ENCODE measurements around the gene ADAM12. TPM values are rescaled to one million over a fixed set of nuclear protein-coding genes. Genes with fewer than 3 reads are reported as not detected.

ADAM12 gene
- total and polyA plus RNA-seq, 10 of the 15 experiments (the other 5 are each of a cell fraction or from before 2014, with no cell fraction given), result under 0.01 to 0.62 (median 0.04) TPM; not detected in 5

DNA sequence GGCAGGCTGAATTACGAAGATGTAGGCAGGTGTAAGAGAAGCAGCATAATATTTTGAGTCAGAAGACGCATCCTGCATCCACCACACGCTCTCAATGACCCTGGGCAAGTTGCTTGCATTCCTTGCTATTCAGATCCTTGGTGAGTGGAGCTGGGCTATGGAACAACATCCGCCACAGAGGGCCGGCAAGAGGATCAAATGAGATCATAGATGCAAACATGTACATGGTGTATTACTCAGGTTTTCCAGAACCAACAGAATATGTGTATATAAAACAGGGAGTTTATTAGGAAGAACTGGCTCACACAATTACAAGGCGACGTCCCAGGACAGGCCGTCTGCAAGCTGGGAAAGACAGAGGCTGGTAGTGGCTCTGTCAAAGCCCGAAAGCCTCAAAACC, 51.5 kb downstream of the ADAM12 start:
- no peak for DNase-seq (ENCODE audit: low read depth, low spot score)
- in situ Hi-C loops (cut with MboI) (no loop called here), intact Hi-C loops (cut with micrococcal nuclease; ENCODE audit: unreplicated experiment) (no loop called here)
- ChIA-PET SMC1A (ENCODE audit: uncharacterized antibody, unreplicated experiment) (no interaction called here), POLR2A (no interaction called here), RAD21 (ENCODE audit: unreplicated experiment) (no interaction called here), CTCF (no interaction called here)
- Histone ChIP-seq H3K27me3 (replicated peaks in 1 of 2; ENCODE audit: control insufficient read depth in 2 of 2, insufficient read depth in 2 of 2, low read length in 1 of 2) (no peaks in the 10 kb centered on the region), H4K20me1 (ENCODE audit: control insufficient read depth, insufficient read depth) (no peaks in the 10 kb centered on the region), H3K36me3 (ENCODE audit: control insufficient read depth in 2 of 2, insufficient read depth in 2 of 2, low read length in 1 of 2) (no peaks in the 10 kb centered on the region), H3K4me2 (ENCODE audit: control insufficient read depth, insufficient read depth) (no peak overlapping the region), H3K79me2 (ENCODE audit: control insufficient read depth, insufficient read depth, low read length) (no peaks in the 10 kb centered on the region), H3K9me3 (replicated peaks; ENCODE audit: control insufficient read depth, insufficient read depth, low read length) (no peaks in the 10 kb centered on the region), H2AFZ (ENCODE audit: control insufficient read depth, low read depth, low read length) (no peak overlapping the region), H3K27ac (ENCODE audit: control insufficient read depth, insufficient read depth) (no peak overlapping the region), H3K4me1 (ENCODE audit: control insufficient read depth, insufficient read depth, low read length) (no peaks in the 10 kb centered on the region), H3K4me3 (no peak overlapping the region), H3K9ac (ENCODE audit: control insufficient read depth, insufficient read depth, low read length) (no peak overlapping the region)
- no peak for ATAC-seq
- TF ChIP-seq ESRRA (IDR thresholded peaks at IDR 0.05; ENCODE audit: low read length), result no peak
- no peak for TF ChIP-seq JUND (IDR thresholded peaks at IDR 0.05; ENCODE audit: low read depth, low read length)
- no peak for TF ChIP-seq ZNF24 (IDR thresholded peaks at IDR 0.05)
- no peak for TF ChIP-seq STAT1 (conservative IDR thresholded peaks at IDR 0.05)
- no peak for TF ChIP-seq CHD1 (IDR thresholded peaks at IDR 0.05; ENCODE audit: low read depth, low read length)
- TF ChIP-seq RAD51 (IDR thresholded peaks at IDR 0.05), result no peak
- no peak for TF ChIP-seq ZSCAN29 (IDR thresholded peaks at IDR 0.05)
- TF ChIP-seq, protein P1, sequence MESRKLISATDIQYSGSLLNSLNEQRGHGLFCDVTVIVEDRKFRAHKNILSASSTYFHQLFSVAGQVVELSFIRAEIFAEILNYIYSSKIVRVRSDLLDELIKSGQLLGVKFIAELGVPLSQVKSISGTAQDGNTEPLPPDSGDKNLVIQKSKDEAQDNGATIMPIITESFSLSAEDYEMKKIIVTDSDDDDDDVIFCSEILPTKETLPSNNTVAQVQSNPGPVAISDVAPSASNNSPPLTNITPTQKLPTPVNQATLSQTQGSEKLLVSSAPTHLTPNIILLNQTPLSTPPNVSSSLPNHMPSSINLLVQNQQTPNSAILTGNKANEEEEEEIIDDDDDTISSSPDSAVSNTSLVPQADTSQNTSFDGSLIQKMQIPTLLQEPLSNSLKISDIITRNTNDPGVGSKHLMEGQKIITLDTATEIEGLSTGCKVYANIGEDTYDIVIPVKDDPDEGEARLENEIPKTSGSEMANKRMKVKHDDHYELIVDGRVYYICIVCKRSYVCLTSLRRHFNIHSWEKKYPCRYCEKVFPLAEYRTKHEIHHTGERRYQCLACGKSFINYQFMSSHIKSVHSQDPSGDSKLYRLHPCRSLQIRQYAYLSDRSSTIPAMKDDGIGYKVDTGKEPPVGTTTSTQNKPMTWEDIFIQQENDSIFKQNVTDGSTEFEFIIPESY (IDR thresholded peaks at IDR 0.05), result no peak
- TF ChIP-seq TAF1 (IDR thresholded peaks at IDR 0.05; ENCODE audit: borderline replicate concordance, low read depth, low read length), result no peak
- TF ChIP-seq KAT2A (conservative IDR thresholded peaks at IDR 0.05; ENCODE audit: control insufficient read depth, low read depth, low read length), result no peak
- TF ChIP-seq IKZF2 (IDR thresholded peaks at IDR 0.05), result no peak
- TF ChIP-seq YY1 (IDR thresholded peaks at IDR 0.05; ENCODE audit: low read depth, low read length), result no peak
- TF ChIP-seq NFXL1 (IDR thresholded peaks at IDR 0.05; ENCODE audit: borderline replicate concordance), result no peak
- BruUV-seq (replicated peaks), result no TSS peak
- no peak for FAIRE-seq
- 15% methylated on average over 9 of the region's 9 CpGs for WGBS (ENCODE audit: insufficient coverage, insufficient replicate concordance, low lambda C conversion rate, missing lambda C conversion rate)

All from GM12878 (cell line).